Mesothelial cell of epicardium (in vitro differentiated cells): ENCODE data around the gene TUBGCP2. TPM values are rescaled to one million over a fixed set of nuclear protein-coding genes. Genes with fewer than 3 reads are reported as not detected.

Source experiments
- DNase-seq, 2 experiments: peaks; one replicate each; pipeline ENCODE4 v3.0.0; 2021; ENCODE audit warnings: low spot score in 2 of 2; ENCODE audit not compliant: unreplicated experiment in 2 of 2
- H3K27ac Mint-ChIP-seq: 2 replicates; pipeline ENCODE4 v1.8.0; 2021; ENCODE audit warnings: mixed read lengths
- H3K27me3 Mint-ChIP-seq: 2 replicates; pipeline ENCODE4 v1.8.0; 2021; ENCODE audit warnings: low read depth, mixed read lengths
- H3K36me3 Mint-ChIP-seq: 2 replicates; pipeline ENCODE4 v1.8.0; 2021; ENCODE audit warnings: mixed read lengths
- H3K4me1 Mint-ChIP-seq: 2 replicates; pipeline ENCODE4 v1.8.0; 2021; ENCODE audit warnings: mixed read lengths
- H3K4me3 Mint-ChIP-seq: 2 replicates; pipeline ENCODE4 v1.8.0; 2021; ENCODE audit warnings: mild to moderate bottlenecking, moderate library complexity, mixed read lengths
- H3K9me3 Mint-ChIP-seq: 2 replicates; pipeline ENCODE4 v1.8.0; 2021; ENCODE audit warnings: mixed read lengths
- total RNA-seq: library from RNA; stranded (reverse); gene quantifications from 3 replicates; pipeline ENCODE4 v1.2.1, GENCODE V29; 2021
- TF ChIP-seq, protein P1 (sequence below): fragments of 200-600 bp; sonication (generic); IDR thresholded peaks from one replicate; pipeline ENCODE4 v1.5.0; 2021; ENCODE audit warnings: antibody characterized with exemption; ENCODE audit not compliant: unreplicated experiment

The TUBGCP2 gene
- total RNA-seq, 1 donor from 2014 or later, result 69.6 TPM

- Mint-ChIP-seq H3K27ac (no peak overlapping the region), H3K27me3 (peaks cover 39% of the 10 kb centered on the region), H3K36me3 (no peaks in the 10 kb centered on the region), H3K4me1 (peaks cover 9% of the 10 kb centered on the region), H3K9me3 (no peaks in the 10 kb centered on the region), H3K4me3 (no peak overlapping the region)
- TF ChIP-seq, protein P1, sequence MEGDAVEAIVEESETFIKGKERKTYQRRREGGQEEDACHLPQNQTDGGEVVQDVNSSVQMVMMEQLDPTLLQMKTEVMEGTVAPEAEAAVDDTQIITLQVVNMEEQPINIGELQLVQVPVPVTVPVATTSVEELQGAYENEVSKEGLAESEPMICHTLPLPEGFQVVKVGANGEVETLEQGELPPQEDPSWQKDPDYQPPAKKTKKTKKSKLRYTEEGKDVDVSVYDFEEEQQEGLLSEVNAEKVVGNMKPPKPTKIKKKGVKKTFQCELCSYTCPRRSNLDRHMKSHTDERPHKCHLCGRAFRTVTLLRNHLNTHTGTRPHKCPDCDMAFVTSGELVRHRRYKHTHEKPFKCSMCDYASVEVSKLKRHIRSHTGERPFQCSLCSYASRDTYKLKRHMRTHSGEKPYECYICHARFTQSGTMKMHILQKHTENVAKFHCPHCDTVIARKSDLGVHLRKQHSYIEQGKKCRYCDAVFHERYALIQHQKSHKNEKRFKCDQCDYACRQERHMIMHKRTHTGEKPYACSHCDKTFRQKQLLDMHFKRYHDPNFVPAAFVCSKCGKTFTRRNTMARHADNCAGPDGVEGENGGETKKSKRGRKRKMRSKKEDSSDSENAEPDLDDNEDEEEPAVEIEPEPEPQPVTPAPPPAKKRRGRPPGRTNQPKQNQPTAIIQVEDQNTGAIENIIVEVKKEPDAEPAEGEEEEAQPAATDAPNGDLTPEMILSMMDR, result no peak
- no peak for DNase-seq
Observed at GRCh38 chr10:133245439-133246235, 63.0 kb downstream of the TUBGCP2 start.

- Mint-ChIP-seq H3K4me1 (peaks cover 10% of the 10 kb centered on the region), H3K36me3 (no peaks in the 10 kb centered on the region), H3K9me3 (no peaks in the 10 kb centered on the region), H3K4me3 (no peak overlapping the region), H3K27me3 (peaks cover 46% of the 10 kb centered on the region), H3K27ac (no peak overlapping the region)
- TF ChIP-seq, protein P1, result no peak
- no peak for DNase-seq
Observed at GRCh38 chr10:133243593-133243992, 65.1 kb downstream of the TUBGCP2 start.

DNA sequence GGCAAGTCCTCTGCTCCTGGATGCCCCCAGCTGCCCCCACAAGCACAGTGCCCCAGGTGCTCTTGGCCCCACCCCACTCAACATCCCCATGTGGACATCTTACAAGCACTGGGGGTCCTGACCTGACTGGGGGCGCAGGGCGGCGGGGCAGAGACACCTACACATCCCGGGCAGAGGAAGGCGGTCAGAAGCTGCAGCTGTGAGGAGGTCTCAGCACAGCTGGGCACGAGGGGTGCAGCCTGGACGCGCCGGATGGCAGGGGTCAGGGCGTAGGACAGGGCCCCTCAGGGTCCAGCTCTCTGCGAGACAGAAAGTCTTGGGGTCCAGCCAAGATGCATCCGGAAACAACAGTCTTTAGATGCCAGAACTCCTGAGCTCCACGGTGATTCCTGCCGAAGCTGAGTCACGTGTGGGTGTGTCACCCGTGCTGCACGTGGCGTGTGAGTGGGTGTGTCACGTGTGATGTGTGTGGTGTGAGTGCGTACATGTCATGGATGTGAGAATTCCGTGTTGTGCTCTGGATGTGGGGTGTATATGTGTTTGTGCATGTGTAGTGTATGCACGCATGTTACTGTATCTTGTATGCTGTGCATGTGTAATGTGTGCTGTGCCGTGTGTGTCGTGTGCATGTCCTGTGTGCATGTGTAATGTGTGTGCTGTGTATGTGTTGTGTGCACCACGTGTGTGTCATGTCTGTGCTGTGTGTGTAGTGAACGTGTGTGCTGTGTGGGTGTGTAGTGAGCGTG, 65.9 kb downstream of the TUBGCP2 start:
- no peak overlapping the region for H3K27ac Mint-ChIP-seq
- TF ChIP-seq, protein P1, result no peak
- no peak overlapping the region for H3K4me3 Mint-ChIP-seq
- H3K4me1 Mint-ChIP-seq, result peaks cover 11% of the 10 kb centered on the region
- H3K36me3 Mint-ChIP-seq, result no peaks in the 10 kb centered on the region
- DNase-seq, result no peak
- H3K27me3 Mint-ChIP-seq, result peaks cover 54% of the 10 kb centered on the region
- H3K9me3 Mint-ChIP-seq, result no peaks in the 10 kb centered on the region

GRCh38 chr10:133241501-133242205, 67.0 kb downstream of the TUBGCP2 start:
- H3K27me3 Mint-ChIP-seq, result peaks cover 58% of the 10 kb centered on the region
- peaks cover 5% of the 10 kb centered on the region for H3K4me1 Mint-ChIP-seq
- DNase-seq, result no peak
- H3K9me3 Mint-ChIP-seq, result no peaks in the 10 kb centered on the region
- no peak overlapping the region for H3K27ac Mint-ChIP-seq
- H3K36me3 Mint-ChIP-seq, result no peaks in the 10 kb centered on the region
- TF ChIP-seq, protein P1, result no peak
- H3K4me3 Mint-ChIP-seq, result no peak overlapping the region

DNA sequence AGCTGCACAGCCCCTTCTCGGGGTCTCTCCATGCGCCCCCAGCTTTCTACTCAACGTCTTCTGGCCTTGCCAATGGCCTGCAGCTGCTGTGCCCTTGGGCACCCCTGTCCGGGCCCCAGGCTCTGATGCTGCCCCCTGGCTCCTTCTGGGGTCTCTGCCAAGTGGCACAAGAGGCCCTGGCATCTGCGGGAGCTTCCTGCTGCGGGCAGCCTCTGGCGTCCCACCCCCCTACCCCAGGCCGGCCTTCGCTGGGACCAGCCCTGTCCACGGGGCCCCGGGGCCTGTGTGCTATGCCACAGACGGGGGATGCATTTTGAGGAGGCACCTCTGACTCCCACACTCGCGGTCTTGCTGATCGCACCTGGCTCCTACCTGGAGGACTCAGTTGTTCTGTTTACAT, 68.7 kb downstream of the TUBGCP2 start:
- H3K4me1 Mint-ChIP-seq, result peaks cover 5% of the 10 kb centered on the region
- no peaks in the 10 kb centered on the region for H3K36me3 Mint-ChIP-seq
- no peak overlapping the region for H3K27ac Mint-ChIP-seq
- H3K9me3 Mint-ChIP-seq, result no peaks in the 10 kb centered on the region
- no peak for DNase-seq
- TF ChIP-seq, protein P1, result no peak
- peaks cover 69% of the 10 kb centered on the region for H3K27me3 Mint-ChIP-seq
- no peak overlapping the region for H3K4me3 Mint-ChIP-seq
